SJCRH30 (cell line): Measurements from ENCODE around the gene RB1. TPM values are rescaled to one million over a fixed set of nuclear protein-coding genes. Genes with fewer than 3 reads are reported as not detected.

Source experiments
- DNase-seq, 2 experiments: peaks; one replicate each; pipeline ENCODE4 v3.0.0-alpha.2; 2015 to 2020
- H3K27ac ChIP-seq: fragments of 250-450 bp; sonication (Bioruptor Pico); 2 replicates; pipeline ENCODE4 v1.5.1; 2020; ENCODE audit warnings: mild to moderate bottlenecking, moderate library complexity
- H3K27me3 ChIP-seq: fragments of 250-450 bp; sonication (Bioruptor Pico); 2 replicates; pipeline ENCODE4 v1.5.1; 2020; ENCODE audit warnings: mild to moderate bottlenecking, moderate library complexity
- H3K36me3 ChIP-seq: fragments of 250-450 bp; sonication (Bioruptor Pico); 2 replicates; pipeline ENCODE4 v1.5.1; 2020; ENCODE audit warnings: mild to moderate bottlenecking, moderate library complexity
- H3K4me1 ChIP-seq: fragments of 250-450 bp; sonication (Bioruptor Pico); 2 replicates; pipeline ENCODE4 v1.5.1; 2020; ENCODE audit warnings: mild to moderate bottlenecking, moderate library complexity
- H3K4me3 ChIP-seq: fragments of 250-450 bp; sonication (Bioruptor Pico); 2 replicates; pipeline ENCODE4 v1.5.1; 2020; ENCODE audit warnings: mild to moderate bottlenecking, moderate library complexity
- H3K9me3 ChIP-seq: fragments of 250-450 bp; sonication (Bioruptor Pico); replicated peaks from 2 replicates; pipeline ENCODE4 v1.5.1; 2020; ENCODE audit warnings: mild to moderate bottlenecking, moderate library complexity
- total RNA-seq: library from RNA; depleted of rRNA; stranded (reverse); fragments of >200 nt; shearing (Covaris generic); gene quantifications from 2 replicates; pipeline ENCODE4 v1.2.3, GENCODE V29; 2014

RB1 gene
- total RNA-seq, 1 experiment from 2014 or later = 61.0 TPM

GRCh38 chr13:48278806-48279205 is 24.7 kb upstream of the RB1 start:
- H3K9me3 ChIP-seq = no peaks in the 10 kb centered on the region
- no peak overlapping the region for H3K27ac ChIP-seq
- H3K27me3 ChIP-seq = no peaks in the 10 kb centered on the region
- H3K36me3 ChIP-seq = no peaks in the 10 kb centered on the region
- DNase-seq = no peak
- H3K4me1 ChIP-seq = no peaks in the 10 kb centered on the region
- H3K4me3 ChIP-seq = no peak overlapping the region

- Histone ChIP-seq H3K4me1 (no peaks in the 10 kb centered on the region), H3K36me3 (no peaks in the 10 kb centered on the region), H3K9me3 (no peaks in the 10 kb centered on the region), H3K4me3 (no peak overlapping the region), H3K27me3 (no peaks in the 10 kb centered on the region), H3K27ac (no peak overlapping the region)
- DNase-seq = no peak
Measured at GRCh38 chr13:48281556-48281955, 22.0 kb upstream of the RB1 start.

GRCh38 chr13:48291730-48292129 is 11.8 kb upstream of the RB1 start:
- no peak overlapping the region for H3K27ac ChIP-seq
- no peak overlapping the region for H3K4me3 ChIP-seq
- no peaks in the 10 kb centered on the region for H3K36me3 ChIP-seq
- no peaks in the 10 kb centered on the region for H3K27me3 ChIP-seq
- DNase-seq = no peak
- no peaks in the 10 kb centered on the region for H3K9me3 ChIP-seq
- H3K4me1 ChIP-seq = no peaks in the 10 kb centered on the region

GRCh38 chr13:48292650-48293049 is 10.9 kb upstream of the RB1 start:
- Histone ChIP-seq H3K4me3 (no peak overlapping the region), H3K36me3 (no peaks in the 10 kb centered on the region), H3K9me3 (no peaks in the 10 kb centered on the region), H3K4me1 (no peaks in the 10 kb centered on the region), H3K27me3 (no peaks in the 10 kb centered on the region), H3K27ac (no peak overlapping the region)
- no peak for DNase-seq

- H3K4me1 ChIP-seq = no peaks in the 10 kb centered on the region
- no peak overlapping the region for H3K27ac ChIP-seq
- H3K36me3 ChIP-seq = no peaks in the 10 kb centered on the region
- H3K9me3 ChIP-seq = no peaks in the 10 kb centered on the region
- DNase-seq = no peak
- no peaks in the 10 kb centered on the region for H3K27me3 ChIP-seq
- H3K4me3 ChIP-seq = no peak overlapping the region
Measured at GRCh38 chr13:48294653-48295052, 8.9 kb upstream of the RB1 start.

- Histone ChIP-seq H3K27ac (no peak overlapping the region), H3K4me1 (no peaks in the 10 kb centered on the region), H3K4me3 (no peak overlapping the region), H3K27me3 (no peaks in the 10 kb centered on the region), H3K9me3 (no peaks in the 10 kb centered on the region), H3K36me3 (no peaks in the 10 kb centered on the region)
- DNase-seq = no peak
Measured at GRCh38 chr13:48295271-48295670, 8.3 kb upstream of the RB1 start.

- no peak overlapping the region for H3K27ac ChIP-seq
- H3K4me3 ChIP-seq = no peak overlapping the region
- no peaks in the 10 kb centered on the region for H3K4me1 ChIP-seq
- no peaks in the 10 kb centered on the region for H3K27me3 ChIP-seq
- no peaks in the 10 kb centered on the region for H3K9me3 ChIP-seq
- H3K36me3 ChIP-seq = no peaks in the 10 kb centered on the region
- DNase-seq = no peak
Measured at GRCh38 chr13:48296528-48296927, 7.0 kb upstream of the RB1 start.

- H3K36me3 ChIP-seq = no peaks in the 10 kb centered on the region
- no peaks in the 10 kb centered on the region for H3K4me1 ChIP-seq
- DNase-seq = no peak
- H3K27me3 ChIP-seq = no peaks in the 10 kb centered on the region
- no peaks in the 10 kb centered on the region for H3K9me3 ChIP-seq
- no peak overlapping the region for H3K27ac ChIP-seq
- H3K4me3 ChIP-seq = no peak overlapping the region
Measured at GRCh38 chr13:48297131-48297786, 6.3 kb upstream of the RB1 start.

GRCh38 chr13:48299591-48299990 is 4.0 kb upstream of the RB1 start:
- Histone ChIP-seq H3K27ac (no peak overlapping the region), H3K36me3 (no peaks in the 10 kb centered on the region), H3K4me3 (no peak overlapping the region), H3K27me3 (no peaks in the 10 kb centered on the region), H3K4me1 (no peaks in the 10 kb centered on the region), H3K9me3 (no peaks in the 10 kb centered on the region)
- no peak for DNase-seq

- Histone ChIP-seq H3K4me3 (peak overlapping the region; percentile 99), H3K27ac (peak overlapping the region; percentile 93), H3K36me3 (peaks cover 7% of the 10 kb centered on the region), H3K4me1 (no peaks in the 10 kb centered on the region), H3K9me3 (no peaks in the 10 kb centered on the region), H3K27me3 (no peaks in the 10 kb centered on the region)
- DNase-seq = no peak
Measured at GRCh38 chr13:48302871-48303358, 636 bp upstream of the RB1 start.

GRCh38 chr13:48304143-48304876 is 759 bp downstream of the RB1 start:
- H3K4me1 ChIP-seq = no peaks in the 10 kb centered on the region
- H3K36me3 ChIP-seq = peaks cover 11% of the 10 kb centered on the region
- H3K27ac ChIP-seq = peak overlapping the region; percentile 93
- DNase-seq = peak; percentile 49 to 72
- H3K4me3 ChIP-seq = peak overlapping the region; percentile 99
- H3K9me3 ChIP-seq = no peaks in the 10 kb centered on the region
- H3K27me3 ChIP-seq = no peaks in the 10 kb centered on the region

- no peaks in the 10 kb centered on the region for H3K27me3 ChIP-seq
- H3K9me3 ChIP-seq = no peaks in the 10 kb centered on the region; the same call in 1 of the 2 replicates
- no peak overlapping the region for H3K27ac ChIP-seq
- DNase-seq = no peak
- no peaks in the 10 kb centered on the region for H3K4me1 ChIP-seq
- H3K36me3 ChIP-seq = peaks cover 16% of the 10 kb centered on the region
- H3K4me3 ChIP-seq = no peak overlapping the region
Measured at GRCh38 chr13:48311223-48311622, 7.7 kb downstream of the RB1 start.

- Histone ChIP-seq H3K36me3 (peaks cover 16% of the 10 kb centered on the region), H3K27me3 (no peaks in the 10 kb centered on the region), H3K4me3 (no peak overlapping the region), H3K27ac (no peak overlapping the region), H3K9me3 (no peaks in the 10 kb centered on the region; the same call in 1 of the 2 replicates), H3K4me1 (no peaks in the 10 kb centered on the region)
- no peak for DNase-seq
Measured at GRCh38 chr13:48315969-48316650, 12.6 kb downstream of the RB1 start.

GRCh38 chr13:48316826-48317510 is 13.4 kb downstream of the RB1 start:
- no peaks in the 10 kb centered on the region for H3K27me3 ChIP-seq
- no peak overlapping the region for H3K27ac ChIP-seq
- DNase-seq = no peak
- H3K4me3 ChIP-seq = no peak overlapping the region
- H3K36me3 ChIP-seq = peaks cover 14% of the 10 kb centered on the region
- H3K4me1 ChIP-seq = no peaks in the 10 kb centered on the region
- no peaks in the 10 kb centered on the region; the same call in 1 of the 2 replicates for H3K9me3 ChIP-seq
